ENCODE measurements around the gene FBXW5.

FBXW5 gene

GRCh38 chr9:136901516-136902258 is 42.9 kb downstream of the FBXW5 start:
- no peak for TF ChIP-seq CTCF (IDR thresholded peaks at IDR 0.05; ENCODE audit: insufficient read depth, low read length, missing control alignments)
- POLR2A ChIA-PET, result no interaction called here
- no peak overlapping the region for H3K4me3 ChIP-seq (ENCODE audit: low read depth, low read length)
- CTCF ChIA-PET, result interaction anchor here (0.9 kb wide), 1 partner anchor 162 kb away, joined by 3 read pairs; no protein-coding TSS in a partner anchor
- no peak for DNase-seq (ENCODE audit: low read depth, low spot score)

- H3K4me3 ChIP-seq (ENCODE audit: low read depth, low read length), result no peak overlapping the region
- no peak for TF ChIP-seq CTCF (IDR thresholded peaks at IDR 0.05; ENCODE audit: insufficient read depth, low read length, missing control alignments)
- ChIA-PET POLR2A (no interaction called here), CTCF (no interaction called here)
- no peak for DNase-seq (ENCODE audit: low read depth, low spot score)
Observed at GRCh38 chr9:136900988-136901515, 43.5 kb downstream of the FBXW5 start.

- no peak overlapping the region for H3K4me3 ChIP-seq (ENCODE audit: low read depth, low read length)
- no peak for TF ChIP-seq CTCF (IDR thresholded peaks at IDR 0.05; ENCODE audit: insufficient read depth, low read length, missing control alignments)
- ChIA-PET POLR2A (no interaction called here), CTCF (no interaction called here)
- no peak for DNase-seq (ENCODE audit: low read depth, low spot score)
Observed at GRCh38 chr9:136900556-136900955, 44.0 kb downstream of the FBXW5 start.

GRCh38 chr9:136899196-136899595 is 45.3 kb downstream of the FBXW5 start:
- DNase-seq (ENCODE audit: low read depth, low spot score), result no peak
- no peak overlapping the region for H3K4me3 ChIP-seq (ENCODE audit: low read depth, low read length)
- TF ChIP-seq CTCF (IDR thresholded peaks at IDR 0.05; ENCODE audit: insufficient read depth, low read length, missing control alignments), result no peak
- ChIA-PET POLR2A (no interaction called here), CTCF (interaction anchor here (1.4 kb wide), 1 partner anchor 13 kb away, joined by 3 read pairs; no protein-coding TSS in a partner anchor)

GRCh38 chr9:136898483-136899100 is 45.9 kb downstream of the FBXW5 start:
- DNase-seq (ENCODE audit: low read depth, low spot score), result no peak
- TF ChIP-seq CTCF (IDR thresholded peaks at IDR 0.05; ENCODE audit: insufficient read depth, low read length, missing control alignments), result no peak
- CTCF ChIA-PET, result interaction anchor here (1.4 kb wide), 1 partner anchor 13 kb away, joined by 3 read pairs; no protein-coding TSS in a partner anchor
- no peak overlapping the region for H3K4me3 ChIP-seq (ENCODE audit: low read depth, low read length)
- POLR2A ChIA-PET, result no interaction called here

GRCh38 chr9:136896027-136896426 is 48.5 kb downstream of the FBXW5 start:
- CTCF ChIA-PET, result interaction anchor here (1.1 kb wide), 1 partner anchor 52 kb away, joined by 3 read pairs; no protein-coding TSS in a partner anchor
- POLR2A ChIA-PET, result no interaction called here
- no peak overlapping the region for H3K4me3 ChIP-seq (ENCODE audit: low read depth, low read length)
- DNase-seq (ENCODE audit: low read depth, low spot score), result no peak
- no peak for TF ChIP-seq CTCF (IDR thresholded peaks at IDR 0.05; ENCODE audit: insufficient read depth, low read length, missing control alignments)
